GM12878 (cell line): ENCODE results near the gene PC. TPM values are rescaled to one million over a fixed set of nuclear protein-coding genes. Genes with fewer than 3 reads are reported as not detected.

Experiments used
- ATAC-seq: fragments of 200-7000 bp; cut with Tn5 transposase; 3 replicates; pipeline ENCODE4 v1.9.1; 2020; ENCODE audit warnings: mild to moderate bottlenecking, moderate library complexity
- BruUV-seq: library from RNA; stranded (reverse); fragments of 400-500 nt; replicated peaks from 2 replicates; lab custom pipeline; 2021; lab: Mats Ljungman, UMichigan
- CTCF ChIA-PET: fragments of 300-600 bp; sonication (Branson Sonifier 250); formaldehyde crosslinking; extraction: SDS; loops from one replicate; lab custom pipeline; 2021; ENCODE audit warnings: inconsistent platforms; lab: Yijun Ruan, JAX
- POLR2A ChIA-PET: fragments of 350-600 bp; formaldehyde crosslinking; extraction: SDS; loops from one replicate; lab custom pipeline; 2021; ENCODE audit warnings: inconsistent platforms; lab: Charles Lee
- RAD21 ChIA-PET: fragments of 300-600 bp; sonication (Branson Sonifier 250); formaldehyde crosslinking; loops from one replicate; lab custom pipeline; 2023; ENCODE audit warnings: antibody characterized with exemption; ENCODE audit not compliant: unreplicated experiment; lab: Charles Lee
- SMC1A ChIA-PET: fragments of 300-600 bp; sonication (Branson Sonifier 250); formaldehyde crosslinking; loops from one replicate; lab custom pipeline; 2023; ENCODE audit not compliant: unreplicated experiment, uncharacterized antibody; lab: Charles Lee
- DNase-seq: peaks from one replicate; pipeline ENCODE4 v3.0.0-alpha.2; 2011; ENCODE audit warnings: low read depth, low spot score
- FAIRE-seq: peaks from 3 replicates; lab custom pipeline; 2011; peaks lifted over from hg19 to GRCh38; lab: Jason Lieb, UNC
- H2AFZ ChIP-seq: 2 replicates; pipeline ENCODE4 v1.6.0; 2011; ENCODE audit warnings: low read depth, low read length, control low read depth; ENCODE audit not compliant: control insufficient read depth
- H3K27ac ChIP-seq: 2 replicates; pipeline ENCODE4 v1.5.1; 2011; ENCODE audit warnings: control low read depth; ENCODE audit not compliant: control insufficient read depth, insufficient read depth
- H3K27me3 ChIP-seq, 2 experiments: replicated peaks in 1 of 2; 2 replicates each; pipeline versions ENCODE4 v1.6.0 to v1.6.1; 2011; ENCODE audit warnings: low read length in 1 of 2; ENCODE audit not compliant: control insufficient read depth in 2 of 2, insufficient read depth in 2 of 2
- H3K36me3 ChIP-seq, 2 experiments: 2 replicates each; pipeline ENCODE4 v1.5.1; 2011; ENCODE audit warnings: low read length in 1 of 2; ENCODE audit not compliant: control insufficient read depth in 2 of 2, insufficient read depth in 2 of 2
- H3K4me1 ChIP-seq: 2 replicates; pipeline ENCODE4 v1.6.1; 2011; ENCODE audit warnings: mild to moderate bottlenecking, low read length, moderate library complexity, mixed read lengths; ENCODE audit not compliant: control insufficient read depth, insufficient read depth
- H3K4me2 ChIP-seq: 2 replicates; pipeline ENCODE4 v1.6.0; 2011; ENCODE audit warnings: control low read depth; ENCODE audit not compliant: control insufficient read depth, insufficient read depth
- H3K4me3 ChIP-seq: fragments of 200-600 bp; sonication (generic); 2 replicates; pipeline ENCODE4 v1.5.1; 2016
- H3K79me2 ChIP-seq: 2 replicates; pipeline ENCODE4 v1.6.0; 2011; ENCODE audit warnings: low read length; ENCODE audit not compliant: control insufficient read depth, insufficient read depth
- H3K9ac ChIP-seq: 2 replicates; pipeline ENCODE4 v1.8.0; 2011; ENCODE audit warnings: low read length, control low read depth, mixed read lengths; ENCODE audit not compliant: control insufficient read depth, insufficient read depth
- H3K9me3 ChIP-seq: replicated peaks from 3 replicates; pipeline ENCODE4 v1.5.1; 2011; ENCODE audit warnings: mild to moderate bottlenecking, low read length; ENCODE audit not compliant: control insufficient read depth, insufficient read depth
- H4K20me1 ChIP-seq: 2 replicates; pipeline ENCODE4 v1.6.0; 2011; ENCODE audit not compliant: control insufficient read depth, insufficient read depth
- MEF2A ChIP-seq: IDR thresholded peaks from 2 replicates; pipeline ENCODE4 v1.6.1; 2011; ENCODE audit warnings: low read depth, mild to moderate bottlenecking, low read length, moderate library complexity; ENCODE audit not compliant: insufficient read depth
- MYB ChIP-seq: fragments of 150-350 bp; IDR thresholded peaks from 2 replicates; pipeline ENCODE4 v1.6.1; 2014; ENCODE audit warnings: mild to moderate bottlenecking, low read depth, low read length, borderline replicate concordance
- SPI1 ChIP-seq: IDR thresholded peaks from 2 replicates; pipeline ENCODE4 v1.6.1; 2011; ENCODE audit warnings: low read depth, mild to moderate bottlenecking, low read length, moderate library complexity, borderline replicate concordance; ENCODE audit not compliant: insufficient read depth
- ZNF622 ChIP-seq: fragments of 450-650 bp; IDR thresholded peaks from 2 replicates; pipeline ENCODE4 v1.6.1; 2017; ENCODE audit warnings: mild to moderate bottlenecking, inconsistent platforms
- whole genome bisulfite sequencing: methylation state at CpG from one replicate; pipeline ENCODE4 v1.1.6; 2016; ENCODE audit warnings: low lambda C conversion rate; ENCODE audit not compliant: insufficient replicate concordance, insufficient coverage; ENCODE audit errors: missing lambda C conversion rate; 5-methylcytosine and 5-hydroxymethylcytosine counted together
- in situ Hi-C: fragments of 300-500 bp; cut with MboI; formaldehyde crosslinking; loops from 9 replicates; pipeline ENCODE4 v1.14.3; 2018; ENCODE audit warnings: mixed read lengths
- intact Hi-C: fragments of 100-400 bp; cut with micrococcal nuclease; formaldehyde crosslinking; loops from one replicate; pipeline ENCODE4 v1.14.2; 2022; ENCODE audit not compliant: unreplicated experiment
- polyA plus RNA-seq, 11 experiments: library from polyadenylated mRNA; depleted of rRNA in 4 of 11; unstranded in 6 of 11; stranded (reverse) in 5 of 11; fragments of >200 nt; fragmentation: Nextera tagmentation in 4 of 11; fragmentation: Illumina TruSeq in 1 of 11; extraction: Ambion mirVana in 4 of 11; extraction: Trizol in 1 of 11; gene quantifications; 1 replicate in 1 of 11; 2 replicates in 10 of 11; pipeline versions ENCODE4 v1.2.1 to v1.2.3, GENCODE V29; 2011 to 2016; ENCODE audit warnings: inconsistent platforms in 2 of 11, missing spikeins in 2 of 11, low read depth in 1 of 11
- total RNA-seq, 4 experiments: library from RNA; depleted of rRNA in 3 of 4; stranded (reverse); fragments of >200 nt in 3 of 4; fragmentation: Illumina TruSeq in 1 of 4; extraction: Trizol in 1 of 4; gene quantifications; 2 replicates each; pipeline versions ENCODE4 v1.2.1 to v1.2.3, GENCODE V29; 2013 to 2021
- TF ChIP-seq, protein P1 (sequence below): IDR thresholded peaks from 2 replicates; pipeline ENCODE4 v1.6.1; 2012; ENCODE audit warnings: low read length, inconsistent platforms
- TF ChIP-seq, protein P2 (sequence below): fragments of 450-650 bp; conservative IDR thresholded peaks from 2 replicates; pipeline ENCODE4 v1.6.1; 2017; ENCODE audit warnings: mild to moderate bottlenecking, moderate library complexity
- TF ChIP-seq, protein P3 (sequence below): IDR thresholded peaks from 2 replicates; pipeline ENCODE4 v1.6.1; 2012; ENCODE audit warnings: improper control_type of control experiment, low read depth, low read length; ENCODE audit not compliant: insufficient replicate concordance
- TF ChIP-seq, protein P4 (sequence below): fragments of 150-350 bp; IDR thresholded peaks from 2 replicates; pipeline ENCODE4 v1.6.1; 2014; ENCODE audit warnings: mild to moderate bottlenecking, low read depth, low read length

Gene PC
- total and polyA plus RNA-seq, 10 of the 15 experiments (the other 5 are each of a cell fraction or from before 2014, with no cell fraction given) = 0.22 to 10.3 (median 4.5) TPM

DNA sequence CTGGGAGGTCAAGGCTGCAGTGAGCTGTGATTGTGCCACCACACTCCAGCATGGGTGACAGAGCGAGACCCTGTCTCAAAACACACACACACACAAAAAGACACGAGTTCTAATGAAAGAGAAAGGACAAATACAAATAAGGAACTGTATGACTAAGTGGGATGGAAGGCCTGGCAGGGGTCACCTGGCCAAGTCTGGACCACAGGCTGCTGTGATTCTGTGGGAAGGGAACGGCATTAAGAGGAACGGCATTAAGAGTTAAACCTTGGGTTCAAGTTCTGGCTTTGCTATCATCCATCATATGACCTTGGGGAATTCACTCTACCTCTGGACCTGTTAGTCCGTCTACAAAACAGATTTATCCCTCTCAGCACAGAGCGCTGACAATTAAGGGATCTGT is 53.6 kb downstream of the PC start (continued):
- TF ChIP-seq, protein P1, sequence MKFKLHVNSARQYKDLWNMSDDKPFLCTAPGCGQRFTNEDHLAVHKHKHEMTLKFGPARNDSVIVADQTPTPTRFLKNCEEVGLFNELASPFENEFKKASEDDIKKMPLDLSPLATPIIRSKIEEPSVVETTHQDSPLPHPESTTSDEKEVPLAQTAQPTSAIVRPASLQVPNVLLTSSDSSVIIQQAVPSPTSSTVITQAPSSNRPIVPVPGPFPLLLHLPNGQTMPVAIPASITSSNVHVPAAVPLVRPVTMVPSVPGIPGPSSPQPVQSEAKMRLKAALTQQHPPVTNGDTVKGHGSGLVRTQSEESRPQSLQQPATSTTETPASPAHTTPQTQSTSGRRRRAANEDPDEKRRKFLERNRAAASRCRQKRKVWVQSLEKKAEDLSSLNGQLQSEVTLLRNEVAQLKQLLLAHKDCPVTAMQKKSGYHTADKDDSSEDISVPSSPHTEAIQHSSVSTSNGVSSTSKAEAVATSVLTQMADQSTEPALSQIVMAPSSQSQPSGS = no peak
- TF ChIP-seq ZNF622 (no peak), MYB (no peak)
- TF ChIP-seq, protein P2, sequence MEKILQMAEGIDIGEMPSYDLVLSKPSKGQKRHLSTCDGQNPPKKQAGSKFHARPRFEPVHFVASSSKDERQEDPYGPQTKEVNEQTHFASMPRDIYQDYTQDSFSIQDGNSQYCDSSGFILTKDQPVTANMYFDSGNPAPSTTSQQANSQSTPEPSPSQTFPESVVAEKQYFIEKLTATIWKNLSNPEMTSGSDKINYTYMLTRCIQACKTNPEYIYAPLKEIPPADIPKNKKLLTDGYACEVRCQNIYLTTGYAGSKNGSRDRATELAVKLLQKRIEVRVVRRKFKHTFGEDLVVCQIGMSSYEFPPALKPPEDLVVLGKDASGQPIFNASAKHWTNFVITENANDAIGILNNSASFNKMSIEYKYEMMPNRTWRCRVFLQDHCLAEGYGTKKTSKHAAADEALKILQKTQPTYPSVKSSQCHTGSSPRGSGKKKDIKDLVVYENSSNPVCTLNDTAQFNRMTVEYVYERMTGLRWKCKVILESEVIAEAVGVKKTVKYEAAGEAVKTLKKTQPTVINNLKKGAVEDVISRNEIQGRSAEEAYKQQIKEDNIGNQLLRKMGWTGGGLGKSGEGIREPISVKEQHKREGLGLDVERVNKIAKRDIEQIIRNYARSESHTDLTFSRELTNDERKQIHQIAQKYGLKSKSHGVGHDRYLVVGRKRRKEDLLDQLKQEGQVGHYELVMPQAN = no peak

DNA sequence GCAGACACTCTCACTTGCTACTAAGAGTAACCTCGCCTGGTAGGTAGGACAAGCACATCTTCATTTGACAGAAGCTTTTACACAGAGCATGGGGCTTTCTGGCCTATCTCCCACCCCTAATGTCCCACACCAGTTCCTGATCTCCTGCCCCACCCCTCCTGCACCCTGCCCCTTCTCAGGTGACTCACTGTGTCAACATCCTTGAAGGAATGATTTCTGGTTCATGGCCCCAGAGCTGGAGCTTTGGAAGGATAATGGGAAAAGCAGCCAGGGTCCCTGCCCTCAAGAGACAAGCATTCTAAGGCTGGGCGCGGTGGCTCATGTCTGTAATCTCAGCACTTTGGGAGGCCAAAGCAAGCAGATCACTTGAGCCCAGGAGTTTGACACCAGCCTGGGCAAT is 54.1 kb downstream of the PC start:
- SMC1A ChIA-PET = no interaction called here
- Histone ChIP-seq H2AFZ (no peak overlapping the region), H3K27me3 (peaks cover 0 to 1% of the 10 kb centered on the region in 2 experiments; a peak in 1 of 4 replicates), H3K4me1 (no peaks in the 10 kb centered on the region), H3K36me3 (no peaks in the 10 kb centered on the region), H3K4me2 (no peak overlapping the region), H3K79me2 (no peaks in the 10 kb centered on the region), H3K4me3 (no peak overlapping the region), H3K9ac (no peak overlapping the region), H4K20me1 (no peaks in the 10 kb centered on the region), H3K9me3 (no peaks in the 10 kb centered on the region), H3K27ac (no peak overlapping the region)
- POLR2A ChIA-PET = no interaction called here
- CTCF ChIA-PET = no interaction called here
- FAIRE-seq (no peak), ATAC-seq (no peak), DNase-seq (no peak)
- RAD21 ChIA-PET = no interaction called here
- in situ Hi-C loops = no loop called here
- intact Hi-C loops = no loop called here
- 100% methylated on average over 3 of the region's 3 CpGs for WGBS
- BruUV-seq = no TSS peak
- TF ChIP-seq, protein P3, sequence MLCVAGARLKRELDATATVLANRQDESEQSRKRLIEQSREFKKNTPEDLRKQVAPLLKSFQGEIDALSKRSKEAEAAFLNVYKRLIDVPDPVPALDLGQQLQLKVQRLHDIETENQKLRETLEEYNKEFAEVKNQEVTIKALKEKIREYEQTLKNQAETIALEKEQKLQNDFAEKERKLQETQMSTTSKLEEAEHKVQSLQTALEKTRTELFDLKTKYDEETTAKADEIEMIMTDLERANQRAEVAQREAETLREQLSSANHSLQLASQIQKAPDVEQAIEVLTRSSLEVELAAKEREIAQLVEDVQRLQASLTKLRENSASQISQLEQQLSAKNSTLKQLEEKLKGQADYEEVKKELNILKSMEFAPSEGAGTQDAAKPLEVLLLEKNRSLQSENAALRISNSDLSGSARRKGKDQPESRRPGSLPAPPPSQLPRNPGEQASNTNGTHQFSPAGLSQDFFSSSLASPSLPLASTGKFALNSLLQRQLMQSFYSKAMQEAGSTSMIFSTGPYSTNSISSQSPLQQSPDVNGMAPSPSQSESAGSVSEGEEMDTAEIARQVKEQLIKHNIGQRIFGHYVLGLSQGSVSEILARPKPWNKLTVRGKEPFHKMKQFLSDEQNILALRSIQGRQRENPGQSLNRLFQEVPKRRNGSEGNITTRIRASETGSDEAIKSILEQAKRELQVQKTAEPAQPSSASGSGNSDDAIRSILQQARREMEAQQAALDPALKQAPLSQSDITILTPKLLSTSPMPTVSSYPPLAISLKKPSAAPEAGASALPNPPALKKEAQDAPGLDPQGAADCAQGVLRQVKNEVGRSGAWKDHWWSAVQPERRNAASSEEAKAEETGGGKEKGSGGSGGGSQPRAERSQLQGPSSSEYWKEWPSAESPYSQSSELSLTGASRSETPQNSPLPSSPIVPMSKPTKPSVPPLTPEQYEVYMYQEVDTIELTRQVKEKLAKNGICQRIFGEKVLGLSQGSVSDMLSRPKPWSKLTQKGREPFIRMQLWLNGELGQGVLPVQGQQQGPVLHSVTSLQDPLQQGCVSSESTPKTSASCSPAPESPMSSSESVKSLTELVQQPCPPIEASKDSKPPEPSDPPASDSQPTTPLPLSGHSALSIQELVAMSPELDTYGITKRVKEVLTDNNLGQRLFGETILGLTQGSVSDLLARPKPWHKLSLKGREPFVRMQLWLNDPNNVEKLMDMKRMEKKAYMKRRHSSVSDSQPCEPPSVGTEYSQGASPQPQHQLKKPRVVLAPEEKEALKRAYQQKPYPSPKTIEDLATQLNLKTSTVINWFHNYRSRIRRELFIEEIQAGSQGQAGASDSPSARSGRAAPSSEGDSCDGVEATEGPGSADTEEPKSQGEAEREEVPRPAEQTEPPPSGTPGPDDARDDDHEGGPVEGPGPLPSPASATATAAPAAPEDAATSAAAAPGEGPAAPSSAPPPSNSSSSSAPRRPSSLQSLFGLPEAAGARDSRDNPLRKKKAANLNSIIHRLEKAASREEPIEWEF = no peak
- TF ChIP-seq SPI1 (no peak), MEF2A (no peak)
- TF ChIP-seq, protein P4, sequence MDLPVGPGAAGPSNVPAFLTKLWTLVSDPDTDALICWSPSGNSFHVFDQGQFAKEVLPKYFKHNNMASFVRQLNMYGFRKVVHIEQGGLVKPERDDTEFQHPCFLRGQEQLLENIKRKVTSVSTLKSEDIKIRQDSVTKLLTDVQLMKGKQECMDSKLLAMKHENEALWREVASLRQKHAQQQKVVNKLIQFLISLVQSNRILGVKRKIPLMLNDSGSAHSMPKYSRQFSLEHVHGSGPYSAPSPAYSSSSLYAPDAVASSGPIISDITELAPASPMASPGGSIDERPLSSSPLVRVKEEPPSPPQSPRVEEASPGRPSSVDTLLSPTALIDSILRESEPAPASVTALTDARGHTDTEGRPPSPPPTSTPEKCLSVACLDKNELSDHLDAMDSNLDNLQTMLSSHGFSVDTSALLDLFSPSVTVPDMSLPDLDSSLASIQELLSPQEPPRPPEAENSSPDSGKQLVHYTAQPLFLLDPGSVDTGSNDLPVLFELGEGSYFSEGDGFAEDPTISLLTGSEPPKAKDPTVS = no peak
